Lung microvascular endothelial cell (primary cell): ENCODE measurements around the gene STARD13. TPM values are rescaled to one million over a fixed set of nuclear protein-coding genes. Genes with fewer than 3 reads are reported as not detected.
A peak's percentile ranks its signal among the peaks of the same experiment; 100 is the strongest.

Experiments used
- DNase-seq, 2 donors: peaks; one replicate each; pipeline versions ENCODE4 v3.0.0 to v3.0.0-alpha.2; 2010; ENCODE audit warnings: low read depth in 2 of 2
- total RNA-seq: library from RNA; depleted of rRNA; stranded (reverse); fragments of >200 nt; gene quantifications from 2 replicates; pipeline ENCODE4 v1.2.1, GENCODE V29; 2014

STARD13 gene
- total RNA-seq, 1 donor from 2014 or later, result 23.6 TPM

DNA sequence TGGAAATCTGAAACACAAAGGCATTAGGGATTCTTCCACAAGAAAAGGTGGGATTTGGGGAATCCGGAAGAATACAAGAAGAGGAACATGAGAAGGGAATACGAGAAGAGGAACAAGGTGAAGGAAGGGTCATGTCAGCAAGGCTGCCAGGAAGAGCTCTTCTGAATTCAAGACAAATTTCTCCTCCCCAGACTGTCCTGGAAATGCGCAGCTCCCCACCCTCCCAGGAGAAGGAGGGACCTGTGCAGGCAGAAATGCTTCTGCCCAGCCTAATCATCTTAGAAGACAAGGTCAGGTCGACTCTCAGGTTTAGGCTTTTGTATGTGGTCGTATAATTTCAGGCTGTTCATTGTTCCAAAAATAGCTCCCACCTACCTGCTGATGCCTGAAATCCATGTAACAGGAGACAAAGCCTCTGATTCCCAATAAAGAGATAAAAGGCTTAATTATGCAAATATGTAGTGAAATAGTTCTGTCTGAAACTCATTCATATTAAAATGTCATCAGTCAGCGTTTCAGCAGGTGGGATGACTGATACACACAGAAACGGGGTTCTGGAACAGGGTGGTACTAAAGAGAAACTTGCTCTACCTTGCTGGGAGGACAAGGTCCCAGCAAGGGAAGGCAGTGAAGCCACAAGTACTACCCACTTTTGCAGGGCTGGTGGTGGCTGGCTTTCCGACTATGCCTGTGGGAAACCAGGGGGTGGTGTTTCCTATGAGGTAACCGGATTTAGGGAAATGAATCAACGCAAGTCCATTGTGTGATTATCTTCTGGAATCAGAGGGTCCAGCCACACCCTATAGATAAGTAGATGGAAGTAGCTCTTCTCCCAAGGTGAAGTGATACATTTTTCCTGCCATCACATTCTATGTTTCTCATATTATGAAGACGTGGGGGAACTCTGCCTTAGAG lies 193.2 kb downstream of the STARD13 start:
- DNase-seq, result peak; percentile 69 to 80

DNA sequence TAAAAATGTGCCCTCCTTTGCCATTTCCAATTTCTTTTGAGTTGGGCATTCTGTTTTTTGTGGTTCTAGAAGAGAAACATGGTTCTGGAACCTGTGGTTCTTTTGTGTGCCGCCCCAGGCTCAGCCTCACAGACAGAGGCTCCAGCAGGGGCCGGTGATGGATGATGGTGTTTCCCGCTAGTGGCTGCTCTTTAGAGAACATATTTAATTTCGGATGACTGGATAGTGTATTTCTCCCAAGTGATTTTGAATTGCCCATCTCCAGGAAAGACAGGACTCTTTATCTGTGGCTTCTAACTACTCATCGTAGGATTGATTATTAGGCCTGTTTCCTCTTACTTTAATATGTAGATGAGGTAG lies 194.2 kb downstream of the STARD13 start:
- DNase-seq, result no peak

- DNase-seq, result peak in 1 of 2 donors; percentile 15
Measured at GRCh38 chr13:33090755-33091414, 194.7 kb downstream of the STARD13 start.

DNA sequence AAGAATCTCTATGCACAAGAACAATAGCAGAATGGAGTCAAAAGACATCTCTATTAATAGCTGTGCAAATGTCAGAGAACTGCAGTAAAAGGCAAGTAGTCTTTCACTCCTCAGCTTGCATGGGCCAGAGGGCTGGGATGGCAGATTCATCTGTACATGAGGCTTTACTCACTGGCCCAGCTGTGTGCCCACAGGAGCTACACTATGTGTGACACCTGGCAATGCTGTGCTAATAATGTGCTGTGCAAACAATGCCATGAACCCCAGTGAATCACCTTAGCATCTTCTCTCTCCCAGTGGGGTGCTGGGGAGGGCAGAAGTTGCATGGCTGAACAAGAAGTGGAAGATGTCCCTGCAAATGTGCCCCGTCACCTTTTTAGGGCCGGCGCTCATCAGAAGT lies 196.2 kb downstream of the STARD13 start:
- DNase-seq, result no peak

DNA sequence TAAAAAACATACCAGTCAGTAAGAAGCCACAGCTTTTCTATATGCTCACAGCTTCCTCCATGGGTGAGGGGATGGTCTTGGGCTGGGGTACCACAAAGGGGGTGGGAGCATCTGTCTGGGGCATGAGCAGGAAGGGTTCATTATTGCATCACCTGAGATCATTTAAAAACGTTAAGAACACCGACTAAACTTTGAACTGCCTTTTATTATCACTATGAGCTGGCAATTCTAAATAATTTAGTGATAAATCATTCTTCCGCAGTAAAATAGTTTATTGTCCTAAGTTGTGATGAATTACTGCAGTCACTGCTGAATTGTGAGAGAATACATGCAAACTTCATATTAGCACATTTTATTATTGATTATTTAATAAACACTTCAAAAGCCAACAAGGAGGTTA lies 197.8 kb downstream of the STARD13 start:
- no peak for DNase-seq

- no peak for DNase-seq
Measured at GRCh38 chr13:33087091-33087490, 198.5 kb downstream of the STARD13 start.

- DNase-seq, result no peak
Measured at GRCh38 chr13:33083054-33083453, 202.5 kb downstream of the STARD13 start.

- no peak for DNase-seq
Measured at GRCh38 chr13:33081666-33082065, 203.9 kb downstream of the STARD13 start.

GRCh38 chr13:33080972-33081590 lies 204.5 kb downstream of the STARD13 start:
- DNase-seq, result peak in 1 of 2 donors; percentile 39

DNA sequence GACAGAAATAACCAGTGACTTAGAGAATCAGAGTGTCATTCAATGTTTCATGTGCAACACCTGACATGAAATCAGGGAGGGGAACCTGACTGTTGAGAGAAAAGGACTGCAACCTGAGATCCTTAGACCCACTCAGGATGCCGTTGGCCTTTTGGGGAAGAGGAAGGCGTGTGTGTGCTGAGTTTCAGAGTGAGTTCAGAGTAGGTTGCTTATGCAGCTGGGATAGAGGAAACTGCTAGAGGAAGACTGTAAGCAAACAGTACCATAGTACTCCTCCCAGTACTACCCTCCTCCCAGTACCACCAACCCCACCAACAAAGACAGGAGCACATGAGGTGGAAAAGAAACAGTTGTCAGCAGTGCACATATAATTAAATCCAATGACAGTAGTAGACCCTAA lies 205.6 kb downstream of the STARD13 start:
- no peak for DNase-seq

- no peak for DNase-seq
Measured at GRCh38 chr13:33078263-33078662, 207.3 kb downstream of the STARD13 start.

DNA sequence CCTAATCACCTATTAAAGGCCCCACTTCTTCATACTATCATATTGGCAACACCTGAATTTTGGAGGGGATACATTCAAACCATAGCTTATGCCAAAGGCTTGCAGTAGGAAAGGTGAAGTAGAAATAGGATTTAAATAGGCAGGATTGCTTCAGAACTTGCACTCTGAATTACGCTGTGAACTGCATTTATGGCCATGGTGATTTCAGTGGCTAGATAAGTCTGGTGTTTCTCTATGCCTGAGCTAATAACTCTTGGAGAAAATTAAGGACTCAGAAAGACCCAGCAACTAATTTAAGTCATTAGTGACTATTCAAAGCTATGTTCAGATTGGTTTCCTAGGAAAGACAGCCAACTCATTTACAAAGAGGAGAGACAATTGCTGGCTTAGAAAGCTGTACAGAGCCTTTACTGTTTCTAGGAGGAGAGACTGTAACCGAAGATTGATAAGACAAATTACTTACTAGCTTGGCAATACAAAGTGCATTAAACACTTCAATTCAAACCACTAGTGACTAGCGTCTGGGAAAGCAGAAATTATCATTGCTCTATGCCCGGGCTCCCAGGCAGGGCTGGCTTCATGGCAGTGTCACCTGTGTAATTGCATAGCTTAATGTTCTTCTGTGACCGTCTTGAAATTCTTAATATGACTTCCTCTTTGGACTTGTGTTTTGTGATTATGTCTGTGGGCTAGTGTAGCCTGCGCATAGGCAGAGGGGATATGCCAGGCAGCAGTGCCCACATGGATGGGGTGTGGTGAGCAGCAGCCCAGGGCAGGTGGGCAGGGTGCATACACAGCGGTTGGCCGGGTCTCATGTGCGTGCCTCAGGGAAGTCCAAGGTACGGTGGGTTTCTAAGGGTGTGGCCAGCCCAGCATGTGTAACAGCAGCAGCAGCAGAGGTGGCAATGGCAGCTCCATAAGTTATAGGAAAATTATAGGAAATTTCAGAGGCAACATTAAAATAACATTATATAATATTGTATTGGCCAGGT lies 209.3 kb downstream of the STARD13 start:
- DNase-seq, result no peak

GRCh38 chr13:33073338-33073737 lies 212.2 kb downstream of the STARD13 start:
- no peak for DNase-seq

GRCh38 chr13:33072759-33073158 lies 212.8 kb downstream of the STARD13 start:
- no peak for DNase-seq

- no peak for DNase-seq
Measured at GRCh38 chr13:33072282-33072681, 213.3 kb downstream of the STARD13 start.

DNA sequence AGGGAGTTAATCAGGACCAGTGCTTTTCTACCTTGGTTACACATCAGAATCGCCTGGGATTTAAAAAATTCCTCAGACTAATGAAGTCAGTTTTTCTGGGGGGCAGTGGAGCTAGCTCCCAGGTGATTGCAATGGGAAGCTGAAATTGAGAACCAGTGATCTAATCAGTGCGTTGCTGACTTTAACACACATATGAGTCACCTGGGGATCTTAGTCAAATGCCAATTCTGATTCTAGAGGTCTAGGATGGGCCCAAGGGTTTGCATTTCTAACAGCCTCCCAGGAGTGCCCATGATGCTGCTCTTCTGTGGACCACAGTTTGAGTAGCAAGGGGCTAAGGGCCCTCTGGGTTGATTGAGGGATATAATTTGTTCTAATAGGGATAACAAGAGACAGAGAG lies 214.8 kb downstream of the STARD13 start:
- no peak for DNase-seq

GRCh38 chr13:33069365-33069764 lies 216.2 kb downstream of the STARD13 start:
- DNase-seq, result peak; percentile 28 to 31

DNA sequence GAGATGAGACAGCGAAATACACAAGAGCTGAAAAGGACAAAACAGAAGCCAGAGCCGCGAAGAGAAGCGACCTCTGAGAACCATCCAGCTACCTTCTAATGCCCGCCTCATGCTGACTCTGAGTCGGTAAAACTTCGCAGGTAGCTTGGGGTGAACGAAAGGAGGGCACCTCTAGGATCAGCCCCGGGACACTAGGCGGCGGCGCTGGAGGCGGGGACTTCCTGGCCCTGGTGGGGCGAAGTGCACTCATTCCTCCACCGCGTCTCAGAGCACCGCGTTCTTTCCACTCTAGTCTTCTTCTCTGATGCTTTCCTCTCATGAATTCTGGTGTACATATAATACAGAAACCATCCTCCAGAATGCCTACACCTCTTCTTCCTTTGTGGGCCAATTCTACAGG lies 219.2 kb downstream of the STARD13 start:
- DNase-seq, result no peak

DNA sequence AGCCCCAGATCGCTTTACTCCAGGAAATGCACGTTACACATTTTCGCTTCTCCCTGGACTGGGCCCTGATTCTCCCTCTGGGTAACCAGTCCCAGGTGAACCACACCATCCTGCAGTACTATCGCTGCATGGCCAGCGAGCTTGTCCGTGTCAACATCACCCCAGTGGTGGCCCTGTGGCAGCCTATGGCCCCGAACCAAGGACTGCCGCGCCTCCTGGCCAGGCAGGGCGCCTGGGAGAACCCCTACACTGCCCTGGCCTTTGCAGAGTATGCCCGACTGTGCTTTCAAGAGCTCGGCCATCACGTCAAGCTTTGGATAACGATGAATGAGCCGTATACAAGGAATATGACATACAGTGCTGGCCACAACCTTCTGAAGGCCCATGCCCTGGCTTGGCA lies 224.7 kb downstream of the STARD13 start:
- no peak for DNase-seq

GRCh38 chr13:33058776-33059327 lies 226.7 kb downstream of the STARD13 start:
- no peak for DNase-seq
